HG03469 (cell line): Measurements from ENCODE around the gene PDCD1.
"Not testable (repeated sequence)": the region's sequence is repeated elsewhere in the genome, so short reads cannot be mapped to it uniquely, and the experiment has no call there.

Experiments
- ATAC-seq: cut with Tn5 transposase; IDR thresholded peaks from one replicate; pipeline ENCODE4 v1.9.1; 2021; ENCODE audit warnings: mild to moderate bottlenecking, moderate library complexity, moderate number of reproducible peaks; ENCODE audit not compliant: unreplicated experiment

Gene PDCD1

DNA sequence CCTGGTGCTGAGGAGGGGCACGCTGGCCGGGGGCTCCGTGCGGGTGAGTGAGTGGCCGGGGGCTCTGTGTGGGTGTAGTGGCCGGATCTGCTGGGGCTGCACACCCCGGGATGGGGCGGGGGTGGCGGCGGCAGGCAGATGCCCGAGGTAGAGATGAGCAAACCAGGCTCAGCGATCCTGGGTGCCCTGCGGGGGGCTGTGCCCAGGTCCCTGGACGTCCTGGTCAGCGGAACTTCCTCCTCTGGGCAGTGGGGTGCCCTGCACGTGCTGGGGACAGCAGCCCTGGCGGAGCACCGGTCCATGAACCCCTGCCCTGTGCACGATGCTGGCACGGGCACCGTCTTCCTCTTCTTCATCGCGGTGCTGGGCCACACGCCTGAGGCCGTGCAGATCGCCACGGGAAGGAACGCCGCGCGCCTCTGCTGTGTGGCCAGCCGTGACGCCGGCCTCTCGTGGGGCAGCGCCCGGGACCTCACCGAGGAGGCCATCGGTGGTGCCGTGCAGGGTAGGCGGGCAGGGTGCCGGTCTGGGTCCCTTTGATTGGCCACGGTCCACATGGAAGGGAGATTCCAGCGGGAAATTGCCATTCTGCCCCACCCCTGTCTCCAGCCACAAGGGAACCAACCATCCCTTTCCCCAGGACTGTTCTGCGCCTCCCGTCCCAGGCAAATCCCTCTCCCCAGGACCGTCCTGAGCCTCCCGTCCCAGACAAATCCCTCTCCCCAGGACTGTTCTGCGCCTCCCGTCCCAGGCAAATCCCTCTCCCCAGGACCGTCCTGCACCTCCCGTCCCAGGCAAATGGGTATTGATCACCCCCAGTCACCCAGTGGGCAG is 43.8 kb downstream of the PDCD1 start:
- no peak for ATAC-seq

- no peak for ATAC-seq
Observed at GRCh38 chr2:241814393-241814642, 44.4 kb downstream of the PDCD1 start.

GRCh38 chr2:241813644-241814392 is 44.9 kb downstream of the PDCD1 start:
- no peak for ATAC-seq

- no peak for ATAC-seq
Observed at GRCh38 chr2:241812730-241813643, 45.7 kb downstream of the PDCD1 start.

- no peak for ATAC-seq
Observed at GRCh38 chr2:241811952-241812729, 46.6 kb downstream of the PDCD1 start.

DNA sequence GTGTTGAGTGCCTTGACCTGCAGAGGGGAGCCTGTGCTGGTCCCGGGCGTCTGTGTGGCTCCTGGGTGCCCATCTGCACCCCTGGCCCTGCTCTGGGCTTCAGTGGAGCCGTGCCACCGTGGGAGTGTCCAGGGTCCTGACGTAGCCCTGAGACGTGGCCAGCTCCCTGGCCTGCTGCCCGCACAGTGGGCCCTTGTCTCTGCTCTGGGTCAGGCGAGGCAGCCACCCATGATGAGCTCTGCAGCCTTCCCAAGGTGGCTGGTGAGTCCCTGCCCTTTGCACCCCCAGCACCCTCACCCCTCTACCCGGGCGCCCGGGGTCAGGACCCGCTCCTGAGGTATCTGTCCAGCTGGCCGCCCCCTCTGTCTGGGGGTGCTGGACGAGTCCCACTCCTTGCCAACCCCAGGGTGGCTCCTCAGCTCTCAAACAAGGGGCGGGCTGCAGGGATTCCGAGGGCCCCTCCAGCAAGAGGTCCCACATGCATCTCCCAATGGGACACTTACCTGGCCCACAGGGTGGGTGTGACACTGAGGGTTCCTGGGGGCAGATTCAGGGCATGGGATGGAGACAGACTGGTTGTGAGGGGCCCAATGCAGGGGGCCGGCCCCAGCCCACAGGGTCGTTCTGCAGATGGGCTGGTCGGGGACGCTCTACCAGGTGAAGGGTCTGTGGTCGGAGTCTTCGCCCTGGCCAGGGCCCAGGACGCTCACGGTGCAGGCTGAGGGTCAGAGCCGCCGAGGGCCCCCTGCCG is 47.3 kb downstream of the PDCD1 start:
- no peak for ATAC-seq

GRCh38 chr2:241810307-241811200 is 48.1 kb downstream of the PDCD1 start:
- no peak for ATAC-seq

DNA sequence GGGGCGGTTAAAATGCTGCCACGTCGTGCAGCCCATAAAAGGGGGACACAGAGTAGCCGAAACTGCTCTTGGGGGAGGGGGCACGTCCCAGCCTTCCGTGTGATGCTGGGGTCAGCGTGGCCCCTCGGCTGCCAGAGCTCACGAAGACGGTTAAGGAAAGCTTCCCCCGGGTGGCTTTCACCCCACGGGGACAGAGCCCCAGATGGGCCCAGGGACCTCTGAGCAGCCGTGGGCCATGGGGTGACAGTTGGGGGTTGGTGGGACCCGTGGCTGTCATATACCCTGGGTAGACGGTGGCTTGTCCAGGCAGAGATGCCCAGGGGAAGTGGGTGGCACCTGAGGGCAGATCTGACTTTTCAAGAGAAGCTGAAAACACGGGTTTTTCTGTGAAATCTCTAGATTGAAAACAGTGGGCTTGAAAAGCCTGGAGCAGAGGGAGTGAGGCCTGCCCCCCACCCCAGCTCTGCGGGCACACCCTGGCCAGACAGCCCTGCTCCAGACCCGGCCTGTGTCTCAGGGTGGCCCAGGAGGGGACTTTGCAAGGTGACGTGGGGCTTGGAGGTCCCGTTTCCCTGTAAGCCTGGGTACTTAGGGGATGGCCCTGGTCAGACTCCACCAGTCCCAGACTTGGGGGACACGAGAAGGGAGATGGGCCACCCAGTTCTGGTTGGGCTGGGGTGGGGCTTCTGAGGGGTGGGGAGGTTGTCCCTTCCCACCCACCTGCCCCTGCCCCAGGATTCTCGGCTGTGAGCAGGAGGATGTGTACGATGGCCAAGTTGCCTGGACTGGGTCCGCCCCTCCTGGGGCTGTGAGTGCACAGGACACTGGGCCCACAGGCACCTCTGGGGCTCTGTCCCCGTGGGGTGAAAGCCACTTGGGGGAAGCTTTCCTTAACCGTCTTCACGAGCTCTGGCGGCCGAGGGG is 49.0 kb downstream of the PDCD1 start:
- no peak for ATAC-seq

DNA sequence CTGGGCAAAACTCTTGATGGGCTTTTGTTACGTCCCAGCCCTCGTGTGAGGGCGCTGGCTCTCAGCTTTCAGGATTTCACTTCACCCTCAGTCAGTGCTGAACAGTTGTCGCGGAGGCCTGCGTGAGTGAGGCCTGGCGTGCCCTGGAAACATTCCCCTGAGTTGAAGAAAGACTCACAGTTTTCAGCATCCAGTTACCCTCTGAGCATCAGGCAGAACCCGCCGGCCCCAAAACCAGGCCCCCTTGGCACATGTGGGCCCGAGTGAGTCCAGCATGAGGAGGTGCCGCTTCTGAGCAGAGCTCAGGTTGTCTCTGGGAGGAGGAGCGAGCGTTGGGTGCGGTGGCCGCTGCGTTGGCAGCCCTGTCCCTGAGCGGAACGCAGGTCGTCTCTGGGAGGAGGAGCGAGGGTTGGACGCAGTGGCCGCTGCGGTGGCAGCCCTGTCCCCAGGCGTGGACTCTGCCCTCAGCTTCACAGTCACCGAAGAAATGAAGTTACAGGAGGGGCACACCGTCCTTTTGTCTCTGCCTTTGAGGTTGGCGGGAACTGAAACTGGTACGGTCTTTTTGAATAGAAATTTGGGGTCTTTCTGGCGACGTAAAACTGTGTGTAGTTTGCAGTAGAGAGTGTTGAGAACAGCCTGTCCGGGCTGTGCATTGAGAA is 49.8 kb downstream of the PDCD1 start, which contains the start of gene NEU4:
NEU4 (plus strand) TSS at position 473 of the 662 bp plus-strand sequence. CDS start 5,292 bp downstream, outside the sequence.
- no peak for ATAC-seq

GRCh38 chr2:241808051-241808720 is 50.5 kb downstream of the PDCD1 start:
- no peak for ATAC-seq

DNA sequence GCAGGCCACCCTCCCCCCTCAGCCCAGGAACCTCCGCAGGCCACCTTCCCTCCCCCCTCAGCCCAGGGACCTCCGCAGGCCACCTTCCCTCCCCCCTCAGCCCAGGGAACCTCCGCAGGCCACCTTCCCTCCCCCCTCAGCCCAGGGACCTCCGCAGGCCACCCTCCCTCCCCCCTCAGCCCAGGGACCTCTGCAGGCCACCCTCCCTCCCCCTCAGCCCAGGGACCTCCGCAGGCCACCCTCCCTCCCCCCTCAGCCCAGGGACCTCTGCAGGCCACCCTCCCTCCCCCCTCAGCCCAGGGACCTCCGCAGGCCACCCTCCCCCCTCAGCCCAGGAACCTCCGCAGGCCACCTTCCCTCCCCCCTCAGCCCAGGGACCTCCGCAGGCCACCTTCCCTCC is 52.5 kb downstream of the PDCD1 start:
- not testable (repeated sequence) for ATAC-seq

GRCh38 chr2:241804326-241805229 is 54.1 kb downstream of the PDCD1 start:
- no peak for ATAC-seq

DNA sequence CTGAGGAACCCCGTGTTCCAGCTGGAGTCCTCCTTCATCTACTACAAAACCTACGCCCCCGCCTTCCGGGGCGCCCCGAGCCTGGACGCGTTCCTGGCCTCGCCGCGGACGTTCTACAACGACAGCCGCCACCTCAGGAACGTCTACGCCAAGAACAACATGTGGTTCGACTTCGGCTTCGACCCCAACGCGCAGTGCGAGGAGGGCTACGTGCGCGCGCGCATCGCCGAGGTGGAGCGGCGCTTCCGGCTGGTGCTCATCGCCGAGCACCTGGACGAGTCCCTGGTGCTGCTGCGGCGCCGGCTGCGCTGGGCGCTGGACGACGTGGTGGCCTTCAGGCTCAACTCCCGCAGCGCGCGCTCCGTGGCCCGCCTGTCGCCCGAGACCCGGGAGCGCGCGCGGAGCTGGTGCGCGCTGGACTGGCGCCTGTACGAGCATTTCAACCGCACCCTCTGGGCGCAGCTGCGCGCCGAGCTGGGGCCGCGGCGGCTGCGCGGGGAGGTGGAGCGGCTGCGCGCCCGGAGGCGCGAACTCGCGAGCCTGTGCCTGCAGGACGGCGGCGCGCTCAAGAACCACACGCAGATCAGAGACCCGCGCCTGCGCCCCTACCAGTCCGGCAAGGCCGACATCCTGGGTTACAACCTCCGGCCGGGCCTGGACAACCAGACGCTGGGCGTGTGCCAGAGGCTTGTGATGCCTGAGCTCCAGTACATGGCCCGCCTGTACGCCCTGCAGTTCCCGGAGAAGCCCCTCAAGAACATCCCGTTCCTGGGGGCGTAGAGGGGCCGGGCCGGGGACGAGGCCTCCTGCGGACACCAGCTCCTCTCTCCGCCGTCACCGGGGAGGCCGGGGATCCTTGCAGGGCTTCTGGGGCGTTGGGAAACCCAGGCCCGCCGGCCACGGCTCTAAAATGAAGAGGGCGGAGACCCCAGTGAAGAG is 55.0 kb downstream of the PDCD1 start:
- no peak for ATAC-seq
